Suprapubic skin (tissue), 4 donors: ENCODE data around the gene QKI. TPM values are rescaled to one million over a fixed set of nuclear protein-coding genes. Genes with fewer than 3 reads are reported as not detected.
"Not testable (repeated sequence)": the region's sequence is repeated elsewhere in the genome, so short reads cannot be mapped to it uniquely, and the experiment has no call there.

Experiments
- DNase-seq, 2 donors: peaks; one replicate each; pipeline ENCODE4 v3.0.0-alpha.2; 2019; ENCODE audit warnings: low spot score in 2 of 2
- H3K27ac ChIP-seq: fragments of 200-600 bp; sonication (generic); one replicate; pipeline ENCODE4 v1.5.1; 2019
- H3K27me3 ChIP-seq: fragments of 200-600 bp; sonication (generic); one replicate; pipeline ENCODE4 v1.5.1; 2019
- H3K36me3 ChIP-seq: fragments of 200-600 bp; sonication (generic); one replicate; pipeline ENCODE4 v1.5.1; 2019
- H3K4me1 ChIP-seq: fragments of 200-600 bp; sonication (generic); one replicate; pipeline ENCODE4 v1.5.1; 2019
- H3K4me3 ChIP-seq: fragments of 200-600 bp; sonication (generic); one replicate; pipeline ENCODE4 v1.5.1; 2019; ENCODE audit warnings: mild to moderate bottlenecking
- H3K9me3 ChIP-seq: fragments of 200-600 bp; sonication (generic); one replicate; pipeline ENCODE4 v1.5.1; 2019
- CTCF ChIP-seq, 2 donors: fragments of 200-600 bp in 1 of 2; fragments of 450-650 bp in 1 of 2; sonication (generic) in 1 of 2; IDR thresholded peaks; one replicate each; pipeline ENCODE4 v1.5.1; 2016 to 2019; ENCODE audit warnings: antibody characterized with exemption in 2 of 2, mild to moderate bottlenecking in 1 of 2, moderate library complexity in 1 of 2
- EP300 ChIP-seq: sonication (generic); formaldehyde crosslinking; IDR thresholded peaks from one replicate; pipeline ENCODE4 v1.6.1; 2017; ENCODE audit warnings: antibody characterized with exemption
- POLR2A ChIP-seq, 2 donors: fragments of 450-650 bp; IDR thresholded peaks; one replicate each; pipeline ENCODE4 v1.6.1; 2017; ENCODE audit warnings: antibody characterized with exemption in 2 of 2, mild to moderate bottlenecking in 2 of 2, moderate library complexity in 2 of 2
- POLR2AphosphoS5 ChIP-seq, 3 donors: sonication (generic); formaldehyde crosslinking; IDR thresholded peaks; one replicate each; pipeline ENCODE4 v1.6.1; 2017; ENCODE audit warnings: antibody characterized with exemption in 3 of 3
- WGBS: methylation state at CpG from one replicate; pipeline ENCODE4 v1.1.5; 2018; 5-methylcytosine and 5-hydroxymethylcytosine counted together
- total RNA-seq, 4 donors: library from RNA; depleted of rRNA; stranded (reverse); fragments of >200 nt; gene quantifications; one replicate each; pipeline ENCODE4 v1.1.0, GENCODE V29; 2016

QKI gene
- total RNA-seq, 4 donors from 2014 or later: 149 to 187 (median 165) TPM

GRCh38 chr6:163468738-163469137, 54.2 kb downstream of the QKI start:
- Histone ChIP-seq H3K4me3 (no peak overlapping the region), H3K9me3 (peaks cover 6% of the 10 kb centered on the region), H3K4me1 (peaks cover 11% of the 10 kb centered on the region), H3K27ac (no peak overlapping the region), H3K36me3 (no peaks in the 10 kb centered on the region), H3K27me3 (no peaks in the 10 kb centered on the region)
- DNase-seq: no peak
- 38% methylated on average over 3 of the region's 3 CpGs for WGBS
- TF ChIP-seq CTCF (IDR thresholded peaks at IDR 0.05): no peak
- no peak for TF ChIP-seq EP300
- TF ChIP-seq POLR2A (IDR thresholded peaks at IDR 0.05): no peak
- TF ChIP-seq POLR2AphosphoS5 (IDR thresholded peaks at IDR 0.05): no peak

GRCh38 chr6:163469459-163469985, 55.0 kb downstream of the QKI start:
- Histone ChIP-seq H3K9me3 (peaks cover 6% of the 10 kb centered on the region), H3K27ac (no peak overlapping the region), H3K27me3 (no peaks in the 10 kb centered on the region), H3K4me1 (peaks cover 11% of the 10 kb centered on the region), H3K4me3 (no peak overlapping the region), H3K36me3 (no peaks in the 10 kb centered on the region)
- TF ChIP-seq CTCF (IDR thresholded peaks at IDR 0.05) (no peak), EP300 (no peak), POLR2A (IDR thresholded peaks at IDR 0.05) (no peak), POLR2AphosphoS5 (IDR thresholded peaks at IDR 0.05) (no peak)
- WGBS: 98% methylated on average over 1 of the region's 1 CpG
- no peak for DNase-seq

- Histone ChIP-seq H3K27me3 (no peaks in the 10 kb centered on the region), H3K36me3 (no peaks in the 10 kb centered on the region), H3K9me3 (peaks cover 6% of the 10 kb centered on the region), H3K4me1 (peaks cover 11% of the 10 kb centered on the region), H3K4me3 (no peak overlapping the region), H3K27ac (no peak overlapping the region)
- DNase-seq: no peak
- TF ChIP-seq POLR2AphosphoS5 (IDR thresholded peaks at IDR 0.05) (no peak), POLR2A (IDR thresholded peaks at IDR 0.05) (no peak), CTCF (IDR thresholded peaks at IDR 0.05) (no peak), EP300 (no peak)
Observed at GRCh38 chr6:163470611-163471010, 56.1 kb downstream of the QKI start.

- WGBS: 96% methylated on average over 2 of the region's 2 CpGs
- H3K27ac ChIP-seq: no peak overlapping the region
Observed at GRCh38 chr6:163474581-163474980, 60.1 kb downstream of the QKI start.

GRCh38 chr6:163476946-163477345, 62.4 kb downstream of the QKI start:
- 90% methylated on average over 7 of the region's 7 CpGs for WGBS
- not testable (repeated sequence) for H3K27ac ChIP-seq, H3K27me3 ChIP-seq, H3K9me3 ChIP-seq, DNase-seq, H3K36me3 ChIP-seq, H3K4me1 ChIP-seq, H3K4me3 ChIP-seq

More at GRCh38 chr6:163474581-163474980, 60.1 kb downstream of the QKI start:
- H3K4me1 ChIP-seq: peaks cover 2% of the 10 kb centered on the region
- no peak for TF ChIP-seq POLR2AphosphoS5 (IDR thresholded peaks at IDR 0.05)
- no peak for TF ChIP-seq CTCF (IDR thresholded peaks at IDR 0.05)
- TF ChIP-seq EP300: no peak
- no peak for TF ChIP-seq POLR2A (IDR thresholded peaks at IDR 0.05)
- peaks cover 6% of the 10 kb centered on the region for H3K9me3 ChIP-seq
- no peaks in the 10 kb centered on the region for H3K27me3 ChIP-seq
- no peak overlapping the region for H3K4me3 ChIP-seq
- H3K36me3 ChIP-seq: peaks cover 7% of the 10 kb centered on the region
- no peak for DNase-seq

- peaks cover 7% of the 10 kb centered on the region for H3K36me3 ChIP-seq
- no peaks in the 10 kb centered on the region for H3K27me3 ChIP-seq
- H3K27ac ChIP-seq: no peak overlapping the region
- DNase-seq: no peak
- H3K4me3 ChIP-seq: no peak overlapping the region
- no peak for TF ChIP-seq POLR2A (IDR thresholded peaks at IDR 0.05)
- TF ChIP-seq EP300: no peak
- TF ChIP-seq CTCF (IDR thresholded peaks at IDR 0.05): no peak
- no peak for TF ChIP-seq POLR2AphosphoS5 (IDR thresholded peaks at IDR 0.05)
- no peaks in the 10 kb centered on the region for H3K9me3 ChIP-seq
- WGBS: 78% methylated on average over 2 of the region's 2 CpGs
- H3K4me1 ChIP-seq: peaks cover 18% of the 10 kb centered on the region
Observed at GRCh38 chr6:163483107-163483506, 68.6 kb downstream of the QKI start.
